IgD-negative memory B cell (primary cell): ENCODE measurements around the gene HELQ. TPM values are rescaled to one million over a fixed set of nuclear protein-coding genes. Genes with fewer than 3 reads are reported as not detected.
A peak's percentile ranks its signal among the peaks of the same experiment; 100 is the strongest.
"Not testable (repeated sequence)": the region's sequence is repeated elsewhere in the genome, so short reads cannot be mapped to it uniquely, and the experiment has no call there.

Source experiments
- H3K27ac Mint-ChIP-seq, 3 donors: one replicate each; pipeline ENCODE4 v1.8.0; 2020 to 2022; ENCODE audit warnings: mild to moderate bottlenecking in 3 of 3, mixed read lengths in 3 of 3, moderate library complexity in 1 of 3
- H3K27me3 Mint-ChIP-seq: one replicate; pipeline ENCODE4 v1.8.0; 2021; ENCODE audit warnings: mixed read lengths
- H3K36me3 Mint-ChIP-seq: one replicate; pipeline ENCODE4 v1.8.0; 2020; ENCODE audit warnings: mild to moderate bottlenecking, mixed read lengths
- H3K4me1 Mint-ChIP-seq, 3 donors: one replicate each; pipeline ENCODE4 v1.8.0; 2020 to 2022; ENCODE audit warnings: mixed read lengths in 3 of 3, mild to moderate bottlenecking in 1 of 3
- H3K4me3 Mint-ChIP-seq, 4 donors: one replicate each; pipeline ENCODE4 v1.8.0; 2020 to 2022; ENCODE audit warnings: mild to moderate bottlenecking in 4 of 4, mixed read lengths in 4 of 4, moderate library complexity in 3 of 4
- H3K9me3 Mint-ChIP-seq, 3 donors: one replicate each; pipeline ENCODE4 v1.8.0; 2020 to 2021; ENCODE audit warnings: mixed read lengths in 3 of 3, mild to moderate bottlenecking in 1 of 3
- polyA plus RNA-seq: library from polyadenylated mRNA; unstranded; fragments of 300-500 nt; fragmentation: Illumina TruSeq; gene quantifications from one replicate; pipeline ENCODE4 v1.2.3, GENCODE V29; 2021

HELQ gene, protein sequence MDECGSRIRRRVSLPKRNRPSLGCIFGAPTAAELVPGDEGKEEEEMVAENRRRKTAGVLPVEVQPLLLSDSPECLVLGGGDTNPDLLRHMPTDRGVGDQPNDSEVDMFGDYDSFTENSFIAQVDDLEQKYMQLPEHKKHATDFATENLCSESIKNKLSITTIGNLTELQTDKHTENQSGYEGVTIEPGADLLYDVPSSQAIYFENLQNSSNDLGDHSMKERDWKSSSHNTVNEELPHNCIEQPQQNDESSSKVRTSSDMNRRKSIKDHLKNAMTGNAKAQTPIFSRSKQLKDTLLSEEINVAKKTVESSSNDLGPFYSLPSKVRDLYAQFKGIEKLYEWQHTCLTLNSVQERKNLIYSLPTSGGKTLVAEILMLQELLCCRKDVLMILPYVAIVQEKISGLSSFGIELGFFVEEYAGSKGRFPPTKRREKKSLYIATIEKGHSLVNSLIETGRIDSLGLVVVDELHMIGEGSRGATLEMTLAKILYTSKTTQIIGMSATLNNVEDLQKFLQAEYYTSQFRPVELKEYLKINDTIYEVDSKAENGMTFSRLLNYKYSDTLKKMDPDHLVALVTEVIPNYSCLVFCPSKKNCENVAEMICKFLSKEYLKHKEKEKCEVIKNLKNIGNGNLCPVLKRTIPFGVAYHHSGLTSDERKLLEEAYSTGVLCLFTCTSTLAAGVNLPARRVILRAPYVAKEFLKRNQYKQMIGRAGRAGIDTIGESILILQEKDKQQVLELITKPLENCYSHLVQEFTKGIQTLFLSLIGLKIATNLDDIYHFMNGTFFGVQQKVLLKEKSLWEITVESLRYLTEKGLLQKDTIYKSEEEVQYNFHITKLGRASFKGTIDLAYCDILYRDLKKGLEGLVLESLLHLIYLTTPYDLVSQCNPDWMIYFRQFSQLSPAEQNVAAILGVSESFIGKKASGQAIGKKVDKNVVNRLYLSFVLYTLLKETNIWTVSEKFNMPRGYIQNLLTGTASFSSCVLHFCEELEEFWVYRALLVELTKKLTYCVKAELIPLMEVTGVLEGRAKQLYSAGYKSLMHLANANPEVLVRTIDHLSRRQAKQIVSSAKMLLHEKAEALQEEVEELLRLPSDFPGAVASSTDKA
- 24.7 TPM for polyA plus RNA-seq

DNA sequence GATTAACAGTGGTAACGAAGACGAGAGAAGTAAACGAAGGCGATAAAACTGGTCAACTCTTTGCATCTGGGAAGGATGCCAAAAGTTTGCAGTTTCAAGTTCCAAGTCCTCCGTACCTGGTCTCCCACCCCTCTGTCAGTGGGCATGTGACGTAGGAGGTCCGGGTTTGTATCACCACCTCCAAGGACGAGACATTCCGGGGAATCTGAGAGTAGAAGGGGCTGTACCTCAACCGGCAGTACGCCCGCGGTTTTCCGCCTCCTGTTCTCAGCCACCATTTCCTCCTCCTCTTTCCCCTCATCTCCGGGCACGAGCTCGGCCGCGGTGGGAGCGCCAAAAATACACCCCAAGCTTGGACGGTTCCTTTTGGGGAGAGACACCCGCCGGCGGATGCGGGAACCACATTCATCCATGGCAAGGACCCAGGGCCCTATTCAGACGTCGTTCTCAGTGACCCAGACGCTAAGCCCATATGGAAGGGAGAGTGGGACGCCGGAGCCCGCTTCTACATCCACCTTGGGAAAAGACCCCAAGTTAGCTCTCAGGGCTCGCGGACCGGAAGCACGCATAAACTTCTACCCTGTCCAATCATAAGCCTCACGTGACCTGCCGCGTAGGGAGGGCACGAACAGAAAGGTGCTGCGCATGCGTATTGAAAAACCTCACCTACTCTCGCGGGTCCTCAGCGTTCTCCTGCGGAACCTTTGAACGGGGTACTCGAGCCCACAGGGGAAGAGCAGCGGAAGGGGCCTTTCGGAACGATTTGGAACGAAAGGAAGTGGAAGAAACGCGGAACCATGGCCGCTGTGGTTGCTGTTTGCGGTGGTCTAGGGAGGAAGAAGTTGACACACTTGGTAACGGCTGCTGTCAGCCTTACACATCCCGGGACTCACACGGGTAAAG is at the start of gene HELQ, which contains the start of gene MRPS18C:
HELQ (minus strand) TSS at position 543 of the 903 bp plus-strand sequence; CDS start at position 413, 130 bp downstream.
MRPS18C (plus strand) TSS at position 778 of the 903 bp plus-strand sequence; CDS start at position 798, 20 bp downstream.
- Mint-ChIP-seq H3K4me3 (peak within 1 kb of the TSS; percentile 95 to 100 (median 97)), H3K36me3 (peaks cover 6% of the 10 kb centered on the region), H3K27me3 (no peaks in the 10 kb centered on the region), H3K27ac (peak within 1 kb of the TSS; percentile 91 to 100 (median 100)), H3K9me3 (no peaks in the 10 kb centered on the region), H3K4me1 (peaks cover 17 to 35% (median 28%) of the 10 kb centered on the region in 3 donors)

DNA sequence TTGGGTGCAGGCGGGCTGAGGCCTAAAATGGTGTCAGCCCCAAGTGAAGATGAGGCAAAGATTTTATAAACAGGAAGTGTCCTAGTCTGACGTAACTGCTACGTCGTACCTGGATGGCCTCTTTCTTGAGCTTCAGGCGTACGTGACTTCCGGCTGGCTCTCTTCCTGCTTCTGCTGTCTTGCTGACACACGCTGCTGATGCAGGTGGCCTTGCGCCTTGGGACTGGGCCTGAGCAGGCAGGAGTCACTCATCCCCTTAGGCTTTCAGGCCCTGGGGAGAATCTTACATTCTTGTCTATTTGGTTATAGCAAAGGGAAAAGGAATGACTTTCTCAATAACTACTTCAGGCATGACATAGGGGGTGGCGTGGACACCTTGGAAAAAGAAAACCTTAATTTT is 49.4 kb upstream of the HELQ start:
- H3K4me1 Mint-ChIP-seq: peaks cover 0 to 4% (median 1%) of the 10 kb centered on the region in 3 donors
- no peak overlapping the region for H3K4me3 Mint-ChIP-seq
- H3K27ac Mint-ChIP-seq: no peak overlapping the region
- no peaks in the 10 kb centered on the region for H3K36me3 Mint-ChIP-seq
- H3K27me3 Mint-ChIP-seq: no peaks in the 10 kb centered on the region
- H3K9me3 Mint-ChIP-seq: no peaks in the 10 kb centered on the region

- Mint-ChIP-seq H3K27ac (no peak overlapping the region), H3K27me3 (no peaks in the 10 kb centered on the region), H3K4me3 (no peak overlapping the region), H3K9me3 (no peaks in the 10 kb centered on the region), H3K4me1 (peaks cover 0 to 4% (median 1%) of the 10 kb centered on the region in 3 donors), H3K36me3 (no peaks in the 10 kb centered on the region)
Measured at GRCh38 chr4:83504503-83504902, 48.9 kb upstream of the HELQ start.

GRCh38 chr4:83503974-83504373 is 48.4 kb upstream of the HELQ start:
- Mint-ChIP-seq H3K27me3 (no peaks in the 10 kb centered on the region), H3K27ac (no peak overlapping the region)

DNA sequence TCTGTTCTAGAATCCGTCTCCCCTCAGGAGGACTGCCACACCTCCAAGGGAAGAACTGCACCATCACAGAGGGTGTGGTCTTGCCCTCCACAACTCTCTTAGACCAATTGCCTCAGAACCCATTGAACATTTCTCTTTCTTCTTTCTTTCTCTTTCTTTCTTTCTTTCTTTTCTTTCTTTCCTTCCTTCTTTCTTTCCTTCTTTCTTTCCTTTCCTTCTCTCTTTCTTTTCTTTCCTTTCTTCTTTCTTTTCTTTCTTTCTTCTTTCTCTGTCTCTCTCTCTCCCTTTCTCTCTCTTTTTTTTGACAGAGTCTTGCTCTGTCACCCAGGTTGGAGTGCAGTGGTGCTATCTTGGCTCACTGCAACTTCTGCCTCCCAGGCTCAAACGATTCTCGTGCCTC is 46.0 kb upstream of the HELQ start:
- not testable (repeated sequence) for H3K27ac Mint-ChIP-seq, H3K27me3 Mint-ChIP-seq, H3K36me3 Mint-ChIP-seq, H3K4me3 Mint-ChIP-seq, H3K9me3 Mint-ChIP-seq, H3K4me1 Mint-ChIP-seq

More at GRCh38 chr4:83503974-83504373, 48.4 kb upstream of the HELQ start:
- H3K36me3 Mint-ChIP-seq: no peaks in the 10 kb centered on the region
- no peaks in the 10 kb centered on the region for H3K9me3 Mint-ChIP-seq
- H3K4me1 Mint-ChIP-seq: peaks cover 0 to 2% (median 1%) of the 10 kb centered on the region in 3 donors
- H3K4me3 Mint-ChIP-seq: no peak overlapping the region

GRCh38 chr4:83498187-83498586 is 42.6 kb upstream of the HELQ start:
- Mint-ChIP-seq H3K27ac (no peak overlapping the region), H3K36me3 (no peaks in the 10 kb centered on the region), H3K4me3 (no peak overlapping the region)

GRCh38 chr4:83496085-83496917 is 40.7 kb upstream of the HELQ start:
- not testable (repeated sequence) for H3K27me3 Mint-ChIP-seq, H3K27ac Mint-ChIP-seq, H3K4me3 Mint-ChIP-seq, H3K36me3 Mint-ChIP-seq, H3K4me1 Mint-ChIP-seq, H3K9me3 Mint-ChIP-seq

More at GRCh38 chr4:83498187-83498586, 42.6 kb upstream of the HELQ start:
- peaks cover 0 to 2% (median 0%) of the 10 kb centered on the region in 3 donors for H3K4me1 Mint-ChIP-seq
- H3K27me3 Mint-ChIP-seq: no peaks in the 10 kb centered on the region
- no peaks in the 10 kb centered on the region for H3K9me3 Mint-ChIP-seq

DNA sequence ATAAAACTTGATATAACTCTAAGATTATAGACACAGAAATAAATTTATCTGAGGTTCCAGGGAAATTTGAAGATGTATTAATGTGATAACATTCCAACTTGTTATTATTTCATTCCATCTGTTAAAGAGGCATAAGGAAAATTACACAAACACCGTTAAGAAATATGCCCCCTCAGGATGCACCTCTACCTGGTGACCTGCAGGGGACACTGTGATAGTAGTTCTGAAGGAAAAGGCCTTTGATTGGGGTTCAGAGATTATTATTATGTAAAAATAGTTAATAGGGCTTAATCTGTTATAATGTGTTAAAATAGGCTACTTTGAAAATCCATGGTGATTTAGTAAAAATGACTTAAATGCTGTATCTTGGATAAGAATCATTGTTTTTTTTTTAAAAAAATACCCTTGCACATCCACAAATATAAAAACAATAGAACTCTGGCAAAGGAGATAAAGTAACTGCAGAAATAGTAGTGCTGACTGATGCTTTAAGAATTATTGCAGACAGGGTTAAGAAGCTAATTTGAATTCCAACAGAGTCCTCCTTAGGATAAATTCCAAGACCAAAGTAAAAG is 35.3 kb upstream of the HELQ start:
- H3K9me3 Mint-ChIP-seq: no peaks in the 10 kb centered on the region
- no peaks in the 10 kb centered on the region for H3K36me3 Mint-ChIP-seq
- no peaks in the 10 kb centered on the region for H3K27me3 Mint-ChIP-seq
- no peaks in the 10 kb centered on the region for H3K4me1 Mint-ChIP-seq
- H3K4me3 Mint-ChIP-seq: peak overlapping the region in 1 of 4 donors; percentile 12
- H3K27ac Mint-ChIP-seq: peak overlapping the region in 1 of 3 donors; percentile 59

DNA sequence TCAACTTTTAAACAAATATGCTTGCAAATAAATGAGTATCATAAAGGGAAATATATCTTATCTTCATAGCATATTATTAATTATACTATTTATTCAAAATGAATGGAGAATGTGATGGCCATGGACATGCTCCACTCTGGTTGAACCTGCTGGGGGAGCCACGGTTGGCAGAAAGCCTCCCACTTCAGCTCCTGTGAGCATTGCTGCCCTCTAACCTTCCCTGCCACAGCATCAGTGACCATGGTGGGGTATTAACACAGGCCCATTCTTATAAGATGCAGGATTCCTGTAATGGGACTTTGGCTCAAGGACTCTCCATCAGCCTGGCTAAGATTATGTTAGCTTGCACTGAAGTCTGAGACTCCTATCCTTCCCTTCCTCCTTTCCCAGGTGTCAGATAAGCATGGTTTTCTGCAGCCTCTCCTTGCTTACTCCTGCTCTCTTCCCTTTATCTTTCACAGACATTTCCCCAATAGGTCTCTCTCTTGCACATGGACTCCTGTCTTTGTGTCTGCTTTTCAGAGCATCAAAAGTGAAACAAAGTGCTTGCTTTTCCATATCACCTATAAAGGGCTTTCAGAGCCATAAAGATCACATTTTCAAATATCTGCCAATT is 34.2 kb upstream of the HELQ start:
- Mint-ChIP-seq H3K27ac (peak overlapping the region in 1 of 3 donors; percentile 2), H3K4me1 (peaks cover 0 to 4% (median 2%) of the 10 kb centered on the region in 3 donors), H3K27me3 (no peaks in the 10 kb centered on the region), H3K36me3 (no peaks in the 10 kb centered on the region), H3K4me3 (no peak overlapping the region), H3K9me3 (no peaks in the 10 kb centered on the region)

DNA sequence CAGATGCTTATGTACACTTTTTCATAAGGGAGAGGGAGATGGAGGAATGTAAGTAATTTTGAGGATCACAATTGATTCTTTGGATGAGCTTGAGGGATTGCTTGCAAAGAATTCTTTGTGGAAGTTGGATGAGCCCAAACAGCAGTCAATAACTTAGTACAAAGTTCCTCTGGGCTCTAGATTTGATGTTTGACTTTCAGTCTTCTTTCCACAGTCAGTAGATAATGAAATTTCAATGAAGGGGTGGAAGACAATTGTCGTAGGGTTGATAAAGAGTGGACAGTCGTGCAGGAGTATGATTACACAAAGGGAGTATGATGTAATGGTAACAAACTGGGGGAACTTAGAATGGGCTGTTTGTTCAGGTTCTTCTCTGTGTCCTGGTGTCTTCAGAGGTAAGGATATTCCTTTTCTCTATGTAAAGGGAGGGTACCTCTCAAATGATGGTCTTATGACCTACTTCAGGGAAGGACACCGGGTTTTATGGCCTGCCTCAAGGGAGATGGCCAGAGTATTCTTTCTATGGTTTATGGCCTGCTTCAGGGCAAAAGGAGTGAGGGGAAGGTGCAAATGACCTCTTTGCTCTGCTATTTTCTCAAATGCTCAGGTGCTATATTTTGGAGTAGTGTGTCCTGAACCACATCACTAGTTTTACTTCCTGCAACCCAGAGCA is 31.0 kb upstream of the HELQ start:
- H3K27ac Mint-ChIP-seq: peak overlapping the region; percentile 20 to 75 (median 53)
- H3K4me1 Mint-ChIP-seq: peaks cover 7 to 12% (median 10%) of the 10 kb centered on the region in 3 donors
- no peaks in the 10 kb centered on the region for H3K9me3 Mint-ChIP-seq
- H3K27me3 Mint-ChIP-seq: no peaks in the 10 kb centered on the region
- H3K4me3 Mint-ChIP-seq: peak overlapping the region in 3 of 4 donors; percentile 26 to 52 (median 30)
- H3K36me3 Mint-ChIP-seq: no peaks in the 10 kb centered on the region

DNA sequence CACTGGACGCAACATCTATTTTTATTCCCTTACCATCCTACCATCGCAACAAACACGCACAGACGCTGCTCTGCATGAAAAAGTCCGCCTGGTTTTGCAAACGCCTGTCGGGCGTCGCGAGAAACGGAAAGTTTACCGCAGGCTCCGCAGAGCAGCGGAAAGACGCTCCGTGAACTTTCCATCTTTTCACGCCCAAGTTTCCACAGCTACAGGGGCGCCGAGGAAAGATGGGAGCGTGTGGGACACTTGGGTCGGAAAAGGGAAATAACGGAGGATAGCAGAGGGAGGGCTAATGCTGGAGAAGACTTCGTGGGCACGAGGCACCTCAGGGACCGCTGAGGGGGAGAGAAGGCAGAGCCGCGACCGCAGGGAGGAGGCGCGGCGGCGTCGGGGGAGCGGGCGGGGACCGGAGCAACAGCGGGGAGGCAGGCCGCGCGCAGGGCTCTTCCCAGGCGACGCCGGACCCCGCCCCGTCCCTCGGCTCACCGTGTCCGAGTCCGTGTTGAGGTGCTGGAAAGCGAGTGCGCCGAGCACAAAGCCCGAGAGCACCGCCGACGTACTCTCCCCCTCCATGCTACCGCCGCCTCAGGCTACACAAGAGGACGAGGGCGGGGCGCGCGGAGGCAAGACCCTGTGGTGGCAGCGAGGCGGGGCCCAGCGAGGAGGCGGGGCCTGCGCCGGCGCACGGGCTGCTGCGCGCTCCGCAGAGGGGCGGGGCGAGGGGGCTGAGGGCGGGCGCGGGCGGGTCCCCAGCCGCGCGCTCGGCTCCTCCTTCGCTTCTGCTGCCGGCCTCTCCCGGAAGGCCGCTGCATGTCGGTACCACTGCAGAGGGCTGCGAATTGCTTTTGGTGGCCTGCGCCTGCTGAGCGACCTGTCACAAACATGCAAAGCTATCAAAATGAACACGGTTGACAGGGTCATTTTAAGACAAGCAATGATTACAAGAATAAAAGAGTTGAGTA is 29.2 kb upstream of the HELQ start, which contains the start of gene ABRAXAS1:
ABRAXAS1 (minus strand) TSS at position 601 of the 962 bp plus-strand sequence; CDS start at position 573, 28 bp downstream.
- Mint-ChIP-seq H3K36me3 (peaks cover 1% of the 10 kb centered on the region), H3K4me1 (peaks cover 10 to 12% (median 10%) of the 10 kb centered on the region in 3 donors), H3K4me3 (peak within 1 kb of the TSS; percentile 89 to 99 (median 96)), H3K27ac (peak within 1 kb of the TSS; percentile 87 to 96 (median 90)), H3K27me3 (no peaks in the 10 kb centered on the region), H3K9me3 (no peaks in the 10 kb centered on the region)
